ENCODE results near the gene ANO10.
A peak's percentile ranks its signal among the peaks of the same experiment; 100 is the strongest.
"Not testable (repeated sequence)": the region's sequence is repeated elsewhere in the genome, so short reads cannot be mapped to it uniquely, and the experiment has no call there.

ANO10 gene

DNA sequence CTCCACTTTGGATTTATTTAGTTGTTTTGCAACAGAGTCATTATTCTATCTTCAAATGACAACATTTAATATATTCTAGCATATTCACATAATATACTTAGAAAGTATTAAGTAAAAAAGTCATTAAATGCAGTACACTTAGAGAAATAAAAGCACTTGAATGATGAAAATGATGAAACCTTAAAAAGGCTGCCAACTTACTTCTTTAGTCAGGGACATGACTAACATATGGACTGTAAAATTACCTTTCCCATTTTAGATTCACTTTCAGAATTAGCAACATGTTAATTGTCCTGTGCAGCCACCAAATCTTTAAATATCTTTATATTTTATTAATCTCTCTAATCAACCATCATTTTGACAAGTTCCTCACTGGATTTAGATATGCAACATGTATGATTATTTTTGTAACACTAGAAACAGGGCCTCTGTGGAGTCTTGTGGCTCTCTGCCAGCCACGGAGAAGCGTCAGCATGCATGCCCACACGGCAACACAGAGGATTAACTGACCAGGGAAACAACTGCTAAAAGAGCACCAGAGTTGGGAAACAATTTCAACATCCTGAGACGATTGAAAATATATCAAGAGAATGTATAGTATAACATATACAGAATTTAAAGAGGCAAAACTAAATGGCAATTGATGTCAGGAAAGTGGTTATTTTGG, 95.7 kb downstream of the ANO10 start:
- DNase-seq = peak in 1 of 10 donors; percentile 63
- intact Hi-C loops (cut with DNase I) = no loop called here

DNA sequence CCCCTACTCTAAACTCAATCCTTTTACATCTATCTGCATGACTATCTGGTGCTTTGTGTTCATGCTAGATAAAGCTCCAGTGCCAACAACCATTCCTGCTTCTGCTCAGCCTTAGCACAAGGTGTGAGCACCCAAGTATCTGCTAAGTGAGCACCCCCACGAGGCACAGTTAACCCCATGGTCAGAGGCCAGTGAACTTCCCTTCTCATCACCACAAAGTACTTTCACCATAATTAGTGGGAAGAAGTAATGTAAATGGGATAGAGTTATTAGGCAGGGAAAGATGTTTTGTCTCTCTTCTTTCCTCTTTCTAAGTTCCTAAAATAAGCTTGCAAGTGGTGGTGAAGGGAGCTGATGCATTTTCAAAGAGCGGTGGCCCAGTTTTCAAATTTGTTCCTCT, 96.4 kb downstream of the ANO10 start:
- DNase-seq = no peak

DNA sequence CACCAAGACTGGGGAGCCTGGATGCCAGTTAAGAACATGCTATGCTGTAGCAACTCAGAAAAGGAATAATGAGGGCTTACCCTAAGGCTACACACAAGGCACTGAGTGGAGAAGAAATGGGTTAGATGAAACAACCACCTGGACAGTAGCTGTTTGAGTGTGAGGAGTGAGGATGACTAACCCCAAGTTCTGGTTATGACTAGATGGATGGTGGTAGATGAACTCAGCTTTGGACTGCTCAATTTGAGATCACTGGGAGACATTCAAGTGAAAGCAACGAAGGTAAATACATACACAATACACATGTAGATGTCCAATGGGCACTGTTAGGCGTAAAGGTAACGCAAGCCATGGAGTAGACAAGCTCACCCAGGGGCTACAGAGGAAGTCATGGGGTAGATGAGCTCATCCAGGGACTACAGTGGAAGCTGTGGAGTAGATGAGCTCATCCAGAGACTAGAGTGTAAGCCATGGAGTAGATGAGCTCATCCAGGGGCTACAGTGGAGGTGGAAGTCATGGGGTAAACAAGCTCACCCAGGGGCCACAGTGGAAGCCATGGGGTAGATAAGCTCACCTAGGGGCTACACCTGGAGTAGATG, 98.3 kb downstream of the ANO10 start:
- DNase-seq = no peak
- intact Hi-C loops (cut with DNase I) = no loop called here

More for the DNA sequence above, 96.4 kb downstream of the ANO10 start:
- intact Hi-C loops (cut with DNase I) = no loop called here

DNA sequence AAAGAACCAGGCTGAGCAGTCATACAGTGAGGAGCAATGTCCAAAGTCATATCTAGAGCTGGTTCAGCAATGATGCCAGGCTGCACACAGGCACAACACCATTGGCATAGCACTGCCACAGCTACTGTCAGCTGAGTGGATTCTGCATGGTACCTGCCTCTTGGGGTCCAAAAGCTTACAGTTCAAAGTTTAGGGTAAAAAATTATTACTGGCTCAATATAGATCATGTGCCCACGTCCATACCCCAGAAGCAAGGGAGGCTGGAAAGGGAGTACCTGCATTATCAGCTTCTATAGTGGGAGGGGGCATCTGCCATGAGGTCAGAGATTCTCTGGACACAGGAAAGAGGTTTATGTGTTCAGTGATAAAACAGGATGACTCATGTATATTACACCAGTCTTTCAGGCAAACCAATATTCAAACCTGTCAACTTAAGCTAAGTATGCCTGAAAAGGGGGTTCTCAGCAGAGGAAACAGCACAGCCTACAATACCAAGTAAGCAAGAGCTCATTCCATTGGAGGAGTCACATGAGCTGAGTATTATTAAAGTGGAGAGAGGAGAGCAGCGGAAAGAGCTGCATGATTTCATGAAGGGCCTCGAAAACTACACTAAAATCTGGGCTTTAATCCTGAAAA, 99.0 kb downstream of the ANO10 start:
- intact Hi-C loops (cut with DNase I) = no loop called here
- DNase-seq = no peak

DNA sequence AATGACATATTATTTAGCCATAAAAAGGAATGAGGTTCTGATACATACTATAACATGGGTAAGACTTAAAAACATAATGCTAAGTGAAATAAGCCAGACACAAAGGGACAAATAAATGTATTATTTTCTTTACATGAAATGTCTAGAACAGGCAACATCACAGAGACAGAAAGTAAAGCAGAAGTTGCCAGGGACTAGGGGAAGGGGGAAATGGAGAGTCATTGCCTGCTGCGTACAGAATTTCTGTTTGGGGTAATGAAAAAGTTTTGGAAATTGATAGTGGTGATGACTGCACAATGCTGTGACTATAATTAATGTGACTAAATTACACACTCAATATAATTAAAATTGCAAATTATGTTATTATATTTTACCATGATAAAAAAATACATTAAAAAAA, 99.9 kb downstream of the ANO10 start:
- intact Hi-C loops (cut with DNase I) = no loop called here
- no peak for DNase-seq

DNA sequence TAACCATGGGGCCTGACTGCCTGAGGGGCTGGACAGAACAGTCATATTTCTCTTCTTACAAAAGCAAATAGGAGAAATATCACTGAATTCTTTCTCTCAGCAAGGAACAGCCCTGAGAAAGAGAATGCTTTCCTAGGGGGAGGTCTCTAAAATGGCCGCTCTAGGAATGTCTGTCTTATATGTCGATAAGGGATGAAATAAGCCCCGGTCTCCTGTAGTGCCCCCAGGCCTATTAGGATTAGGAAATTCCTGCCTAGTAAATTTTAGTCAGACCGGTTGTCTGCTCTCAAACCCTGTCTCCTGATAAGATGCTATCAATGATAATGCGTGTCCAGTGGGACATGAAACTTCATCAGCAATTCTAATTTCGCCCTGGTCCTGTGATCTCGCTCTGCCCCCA, 103.3 kb downstream of the ANO10 start:
- intact Hi-C loops (cut with DNase I); DNase-seq: not testable (repeated sequence)

DNA sequence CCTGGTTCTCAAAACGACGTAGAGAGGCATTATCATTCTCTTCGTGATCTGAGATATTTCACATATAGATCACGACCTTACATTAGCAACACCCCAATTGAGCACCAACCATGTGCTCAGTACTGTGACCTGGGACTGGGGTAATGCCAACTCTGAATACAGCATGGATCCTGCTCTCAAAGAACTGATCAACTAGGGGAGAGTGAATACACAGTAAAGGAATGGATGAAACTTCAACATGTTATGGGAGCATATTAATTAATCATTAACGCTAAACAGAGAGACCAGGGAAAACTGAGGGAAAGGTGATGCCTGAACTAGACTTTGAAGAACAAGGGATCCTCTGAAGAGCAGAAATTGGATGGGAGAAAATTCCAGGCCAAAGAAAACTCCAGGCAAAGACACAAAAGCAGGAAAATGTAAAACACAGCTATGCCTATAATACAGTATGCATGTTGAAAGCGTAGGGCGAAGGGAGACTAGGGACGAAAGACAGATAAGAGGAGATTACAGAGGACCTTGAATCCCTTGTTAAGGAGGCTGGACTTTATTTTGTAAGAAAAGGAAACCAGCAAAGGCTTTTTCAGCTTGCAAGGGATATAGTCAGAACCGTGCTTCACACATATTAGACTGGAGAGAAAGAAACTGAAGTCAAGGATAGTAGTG, 105.7 kb downstream of the ANO10 start:
- intact Hi-C loops (cut with DNase I) = no loop called here
- no peak for DNase-seq

DNA sequence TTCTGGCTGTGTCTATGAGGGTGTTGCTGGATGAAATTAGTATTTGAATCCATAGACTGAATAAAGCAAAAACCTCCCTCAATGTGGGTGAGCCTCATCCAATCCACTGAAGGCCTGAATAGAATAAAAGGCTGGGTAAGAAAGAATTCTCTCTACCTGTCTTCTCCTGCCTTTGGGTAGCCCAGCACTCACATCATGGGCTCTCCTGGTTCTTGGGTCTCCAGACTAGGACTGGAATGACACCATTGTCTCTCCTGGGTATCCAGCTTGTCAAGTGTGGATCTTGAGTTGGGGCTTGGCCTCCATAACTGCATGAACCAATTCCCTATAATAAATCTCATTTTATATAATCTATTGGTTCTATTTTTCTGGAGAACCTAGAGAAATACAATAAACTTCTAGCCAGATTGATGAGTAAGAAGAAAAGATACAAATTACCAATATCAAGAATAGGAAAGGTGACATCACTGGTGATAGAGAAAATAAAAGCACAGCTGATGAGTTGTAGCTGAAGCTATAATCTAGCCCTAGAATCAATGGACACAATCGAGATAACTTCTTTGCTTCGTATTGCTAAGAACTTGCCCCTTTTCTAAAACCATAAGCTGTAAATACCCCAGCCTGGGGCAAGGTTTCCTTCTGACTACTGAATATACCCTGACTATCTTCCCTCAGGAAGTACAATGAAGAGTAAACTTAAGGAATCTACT, 106.4 kb downstream of the ANO10 start:
- intact Hi-C loops (cut with DNase I) = no loop called here

DNA sequence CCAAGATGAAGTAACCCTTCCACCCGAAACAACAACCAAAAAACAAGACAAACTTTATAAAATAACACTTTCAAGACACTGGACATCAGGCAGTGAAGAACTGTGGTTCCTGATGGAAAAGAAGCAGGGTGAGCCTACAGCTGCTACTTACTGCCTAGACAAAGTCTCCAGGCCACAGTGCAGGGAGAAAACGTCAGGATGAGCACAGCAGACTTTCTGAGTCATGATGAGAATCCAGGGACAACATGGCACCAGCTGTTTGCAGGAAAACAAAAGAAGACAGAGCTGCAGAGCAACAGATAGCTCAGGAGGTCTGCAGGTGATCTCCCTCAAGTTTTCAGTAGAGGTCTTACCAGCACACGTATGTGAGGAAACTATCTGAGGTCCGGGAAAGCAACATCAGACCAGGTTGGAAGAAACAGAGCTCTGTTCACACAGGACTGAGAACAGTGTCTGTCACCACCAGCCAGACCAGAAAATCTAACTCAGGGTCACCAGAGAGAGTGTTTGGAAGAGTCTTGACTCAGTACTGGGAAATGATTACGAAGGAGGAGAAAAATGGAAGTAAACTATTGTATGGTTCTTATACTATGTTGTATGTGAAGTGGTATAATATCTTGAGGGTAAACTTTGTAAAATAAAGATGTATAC, 108.9 kb downstream of the ANO10 start:
- no peak for DNase-seq
- intact Hi-C loops (cut with DNase I) = no loop called here

More for the DNA sequence above, 106.4 kb downstream of the ANO10 start:
- no peak for DNase-seq

DNA sequence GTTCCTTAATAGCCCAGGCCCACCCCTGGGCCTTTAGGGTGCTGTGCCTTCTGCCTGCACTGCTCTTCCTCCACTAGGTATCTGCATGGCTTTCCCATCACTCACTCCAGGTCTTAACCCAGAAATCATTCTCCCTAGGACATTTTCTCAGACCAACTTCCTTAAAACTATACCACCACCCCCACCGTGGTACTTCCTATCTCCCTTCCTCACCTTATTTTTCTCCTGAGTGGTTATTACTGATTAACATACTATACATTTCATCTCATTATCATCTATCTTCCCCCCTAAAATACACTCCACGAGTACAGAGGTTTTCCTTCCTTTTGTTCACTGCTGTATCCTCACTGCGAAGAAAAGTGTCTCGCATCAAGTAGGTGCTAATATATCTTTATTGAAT, 115.2 kb downstream of the ANO10 start:
- intact Hi-C loops (cut with DNase I) = no loop called here
- DNase-seq = no peak

DNA sequence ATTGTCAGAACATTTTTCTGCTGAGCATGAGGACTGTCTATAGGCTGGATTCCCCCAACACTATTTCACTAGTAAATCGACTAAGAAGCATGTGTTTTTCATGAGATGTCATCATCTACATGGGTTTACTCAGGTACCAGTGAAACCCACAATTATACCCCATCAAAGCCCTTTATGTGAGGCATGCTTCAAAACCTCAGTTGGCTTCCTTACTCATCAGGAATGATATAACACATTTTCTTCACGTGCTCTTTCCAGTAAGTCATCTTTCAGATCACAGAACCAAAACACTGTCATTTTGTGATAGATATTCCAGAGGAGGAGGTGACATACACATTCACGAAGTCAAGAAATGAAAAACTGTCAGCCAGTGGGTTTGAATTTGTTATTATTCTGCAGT, 116.5 kb downstream of the ANO10 start:
- no peak for DNase-seq
- intact Hi-C loops (cut with DNase I) = no loop called here

DNA sequence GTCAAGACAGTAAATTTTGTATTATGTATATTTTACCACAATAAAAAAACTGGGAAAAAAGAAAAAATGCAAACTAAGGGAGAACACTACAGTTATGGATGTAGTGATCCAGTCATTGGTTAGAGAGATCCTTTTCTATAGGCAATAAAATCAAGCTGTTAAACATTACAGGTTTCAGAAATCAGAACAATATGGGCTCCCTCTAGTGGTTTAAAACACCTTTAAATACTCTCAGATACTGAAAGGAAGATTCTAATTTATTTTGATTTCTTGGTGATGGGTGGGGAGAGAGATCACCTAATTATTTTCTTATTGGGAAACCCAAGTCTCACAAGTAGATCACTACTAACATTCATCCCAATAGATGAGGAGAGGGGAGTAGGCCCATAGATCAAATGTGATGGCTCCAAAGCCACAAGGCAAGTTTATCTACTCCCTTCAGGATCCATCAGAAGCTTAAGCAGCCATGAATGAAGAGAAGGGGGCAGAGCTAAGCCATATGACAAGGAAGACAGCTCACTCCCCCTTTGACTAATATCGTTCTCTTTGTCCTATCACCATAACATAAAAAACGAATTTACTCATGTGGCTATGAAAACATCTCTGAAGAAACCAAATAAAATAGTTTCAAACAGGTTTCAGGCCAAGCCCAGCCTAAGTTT, 118.6 kb downstream of the ANO10 start:
- intact Hi-C loops (cut with DNase I) = loop anchor here (1.0 to 5.0 kb wide), 2 partner anchors 341 to 541 kb away; no protein-coding TSS in a partner anchor
- DNase-seq = no peak

DNA sequence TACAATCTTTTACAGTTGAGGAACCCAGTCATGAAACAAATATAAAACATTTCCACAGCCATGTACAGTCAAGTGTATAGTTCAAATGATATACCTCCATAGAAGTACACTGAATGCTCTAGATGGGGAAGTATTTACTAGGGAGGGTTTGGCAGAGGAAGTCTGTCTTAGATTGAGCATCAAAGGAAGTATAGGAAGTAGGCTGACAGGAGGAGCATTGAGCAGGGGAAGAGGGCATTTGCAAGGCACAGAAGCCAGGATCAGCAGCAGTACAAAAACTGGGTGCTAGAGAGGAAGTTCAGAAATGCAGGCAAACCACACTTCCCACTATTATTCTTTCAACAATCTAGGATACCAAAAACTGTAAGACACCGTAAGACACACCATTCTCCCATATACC, 122.6 kb downstream of the ANO10 start:
- DNase-seq = no peak
- intact Hi-C loops (cut with DNase I) = no loop called here

DNA sequence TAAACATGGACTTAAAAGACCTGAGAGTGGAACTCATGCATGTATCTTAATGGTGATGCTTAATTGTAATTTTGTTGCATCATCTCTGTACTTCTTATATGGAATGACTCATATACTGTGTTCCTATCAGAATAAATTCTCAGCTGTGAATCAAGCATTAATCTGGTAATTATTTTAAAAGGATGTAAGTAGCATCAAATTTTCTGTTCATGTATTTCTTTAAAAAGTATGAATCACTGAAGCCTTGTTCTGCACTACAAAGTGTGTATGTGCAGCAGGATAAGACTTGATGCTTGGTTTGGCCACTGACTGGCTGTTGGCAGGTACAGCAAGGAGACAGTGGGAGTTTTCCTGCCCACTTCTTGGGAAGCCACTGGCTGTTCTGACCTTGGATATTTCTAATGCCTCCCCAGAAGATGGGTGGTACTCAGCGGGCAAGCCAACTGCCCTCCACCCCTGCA, 123.9 kb downstream of the ANO10 start:
- DNase-seq = no peak
- intact Hi-C loops (cut with DNase I) = no loop called here

DNA sequence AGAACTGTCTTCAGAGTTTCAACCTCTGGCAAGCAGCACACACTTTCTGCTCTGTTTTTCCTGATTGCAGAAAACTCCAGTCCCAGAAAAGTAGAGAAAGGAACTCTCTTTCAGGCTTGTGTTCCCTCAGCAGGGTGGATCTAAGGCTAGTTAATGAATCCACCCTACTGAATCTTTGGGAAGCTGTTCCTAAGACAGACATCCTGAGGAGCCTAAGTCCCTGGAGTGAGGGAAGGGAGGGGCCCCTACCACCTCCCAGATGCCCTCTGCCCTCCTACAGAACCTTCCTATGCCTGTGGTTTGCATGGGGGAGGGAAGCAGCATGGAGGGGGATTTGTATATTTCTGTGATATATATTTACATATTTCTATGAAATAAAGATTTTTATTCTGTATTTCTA, 124.4 kb downstream of the ANO10 start:
- intact Hi-C loops (cut with DNase I) = no loop called here
- DNase-seq = no peak

DNA sequence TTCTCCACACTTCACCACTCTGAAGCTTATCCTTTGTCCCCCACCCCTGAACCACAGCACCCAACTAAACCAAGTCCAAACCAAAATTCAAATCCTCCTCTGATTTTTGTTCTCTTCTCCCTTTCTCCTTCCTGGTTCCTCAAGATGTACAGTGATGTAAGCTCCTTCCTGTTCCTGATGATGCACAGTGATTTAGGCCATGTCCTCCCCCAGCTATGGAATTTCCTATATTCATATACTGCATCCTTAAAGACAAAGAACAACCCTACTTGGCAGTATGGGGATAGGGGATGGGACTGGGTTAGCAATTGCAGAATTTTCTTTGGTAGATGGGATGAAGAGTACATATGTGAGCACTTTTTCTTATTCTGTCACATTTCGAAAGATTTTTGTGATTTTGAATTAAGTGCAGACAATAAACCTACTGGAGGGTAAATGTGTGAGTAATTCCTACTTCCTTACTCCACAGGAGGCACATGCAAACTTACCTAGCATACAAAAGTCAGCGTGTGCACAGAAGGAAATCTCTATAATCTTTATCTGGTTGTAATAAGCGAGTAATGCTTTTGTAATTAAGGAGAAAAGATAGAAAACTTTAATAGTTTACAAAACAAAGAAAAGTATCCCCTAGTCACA, 125.0 kb downstream of the ANO10 start:
- intact Hi-C loops (cut with DNase I) = no loop called here
- no peak for DNase-seq

DNA sequence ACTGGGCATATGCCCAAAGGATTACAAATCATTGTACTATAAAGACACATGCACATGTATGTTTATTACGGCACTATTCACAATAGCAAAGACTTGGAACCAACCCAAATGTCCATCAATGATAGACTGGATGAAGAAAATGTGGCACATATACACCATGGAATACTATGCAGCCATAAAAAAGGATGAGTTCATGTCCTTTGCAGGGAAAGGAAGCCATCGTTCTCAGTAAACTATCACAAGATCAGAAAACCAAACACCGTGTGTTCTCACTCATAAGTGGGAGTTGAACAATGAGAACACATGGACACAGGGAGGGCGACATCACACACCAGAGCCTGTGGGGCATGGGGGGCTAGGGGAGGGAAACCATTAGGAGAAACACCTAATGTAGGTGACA, 128.9 kb downstream of the ANO10 start:
- DNase-seq; intact Hi-C loops (cut with DNase I): not testable (repeated sequence)

DNA sequence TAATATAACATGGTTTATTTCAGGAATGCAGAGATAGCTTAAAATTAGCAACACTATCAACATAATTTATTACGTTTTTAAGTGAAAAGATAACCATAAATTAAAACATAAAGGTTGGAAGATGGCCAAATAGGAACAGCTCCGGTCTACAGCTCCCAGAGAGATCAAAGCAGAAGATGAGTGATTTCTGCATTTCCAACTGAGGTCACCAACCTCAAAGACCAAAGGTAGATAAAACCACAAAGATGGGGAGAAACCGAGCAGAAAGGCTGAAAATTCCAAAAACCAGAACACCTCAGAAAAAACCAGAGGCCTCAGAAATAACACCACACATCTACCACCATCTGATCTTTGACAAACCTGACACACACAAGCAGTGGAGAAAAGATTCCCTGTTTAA, 130.0 kb downstream of the ANO10 start:
- DNase-seq; intact Hi-C loops (cut with DNase I): not testable (repeated sequence)

DNA sequence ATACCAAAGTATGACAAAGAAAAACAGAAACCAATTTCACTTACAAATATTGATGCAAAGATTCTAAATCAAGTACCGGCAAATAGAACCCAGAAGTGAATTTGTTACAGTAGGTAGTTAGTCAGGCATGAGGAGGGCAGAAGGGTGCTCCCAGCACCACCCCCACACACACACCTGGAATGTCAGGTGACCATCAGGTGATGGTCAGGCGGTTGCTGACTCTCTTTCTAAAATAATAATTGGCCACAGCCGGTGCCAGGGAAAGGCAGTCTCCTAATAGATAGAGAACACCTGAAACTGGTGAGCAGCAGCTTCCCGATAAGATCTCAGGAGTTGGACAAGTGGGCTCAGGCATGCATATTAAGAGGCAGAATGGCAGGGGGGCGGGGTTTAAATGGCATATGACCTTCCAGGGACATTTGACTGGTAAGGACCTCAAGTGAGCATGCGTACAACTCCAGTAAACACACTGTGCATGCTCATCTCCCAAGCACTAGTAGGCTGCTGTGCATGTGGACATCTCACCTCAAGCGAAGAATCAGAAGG, 131.1 kb downstream of the ANO10 start:
- intact Hi-C loops (cut with DNase I) = no loop called here
- DNase-seq = no peak

Data from posterior cingulate gyrus (tissue), 11 donors.